HepG2 (cell line): ENCODE results near the gene CASKIN2. TPM values are rescaled to one million over a fixed set of nuclear protein-coding genes. Genes with fewer than 3 reads are reported as not detected.
A peak's percentile ranks its signal among the peaks of the same experiment; 100 is the strongest.

Experiments
- AGO2 ChIP-seq: fragments of 200-400 bp; formaldehyde crosslinking; optimal IDR thresholded peaks from 2 replicates; pipeline ENCODE3; 2017; ENCODE audit warnings: mild to moderate bottlenecking, low read depth, low read length, moderate library complexity
- ATF5 ChIP-seq: sonication (generic); formaldehyde crosslinking; IDR thresholded peaks from 2 replicates; pipeline ENCODE4 v1.4.0; 2020; ENCODE audit warnings: mild to moderate bottlenecking, low read depth, missing genetic modification reagents
- BRF2 ChIP-seq: sonication (generic); formaldehyde crosslinking; IDR thresholded peaks from 2 replicates; pipeline ENCODE4 v1.8.1; 2022; ENCODE audit warnings: mild to moderate bottlenecking, missing genetic modification reagents
- ELF1 ChIP-seq: sonication (generic); formaldehyde crosslinking; IDR thresholded peaks from 2 replicates; pipeline ENCODE4 v1.4.0; 2020; ENCODE audit warnings: missing genetic modification reagents
- HNRNPLL ChIP-seq: fragments of 200-400 bp; formaldehyde crosslinking; IDR thresholded peaks from 2 replicates; pipeline ENCODE4 v1.6.1; 2017; ENCODE audit warnings: mild to moderate bottlenecking, low read depth, low read length; ENCODE audit not compliant: poor library complexity, severe bottlenecking
- KDM5A ChIP-seq: fragments of 200-600 bp; sonication (generic); IDR thresholded peaks from 2 replicates; pipeline ENCODE4 v1.7.0; 2018; ENCODE audit warnings: antibody characterized with exemption, mild to moderate bottlenecking, low read length, borderline replicate concordance
- MBD4 ChIP-seq: IDR thresholded peaks from 2 replicates; pipeline ENCODE4 v1.6.1; 2012; ENCODE audit warnings: low read length, inconsistent platforms, borderline replicate concordance
- MED13 ChIP-seq: sonication (generic); formaldehyde crosslinking; IDR thresholded peaks from 2 replicates; pipeline ENCODE4 v1.5.0; 2020; ENCODE audit warnings: missing genetic modification reagents
- NFKB2 ChIP-seq: sonication (generic); formaldehyde crosslinking; IDR thresholded peaks from 2 replicates; pipeline ENCODE4 v1.4.0; 2020; ENCODE audit warnings: missing genetic modification reagents, borderline replicate concordance
- NFRKB ChIP-seq: fragments of 450-650 bp; IDR thresholded peaks from 2 replicates; pipeline ENCODE4 v1.6.1; 2017
- PRDM10 ChIP-seq: sonication (generic); formaldehyde crosslinking; IDR thresholded peaks from 2 replicates; pipeline ENCODE4 v1.4.0; 2020; ENCODE audit warnings: low read depth, missing genetic modification reagents
- RAD21 ChIP-seq: fragments of 450-650 bp; formaldehyde crosslinking; IDR thresholded peaks from 2 replicates; pipeline ENCODE4 v1.5.0; 2020; ENCODE audit warnings: mild to moderate bottlenecking
- RARA ChIP-seq: IDR thresholded peaks from 2 replicates; pipeline ENCODE4 v1.6.1; 2016; ENCODE audit warnings: missing genetic modification reagents, missing compliant biosample characterization
- SP140L ChIP-seq: sonication (generic); formaldehyde crosslinking; IDR thresholded peaks from 2 replicates; pipeline ENCODE4 v1.4.0; 2020; ENCODE audit warnings: missing genetic modification reagents, borderline replicate concordance
- THAP8 ChIP-seq: sonication (generic); formaldehyde crosslinking; IDR thresholded peaks from 2 replicates; pipeline ENCODE4 v1.5.1; 2020; ENCODE audit warnings: missing genetic modification reagents, mild to moderate bottlenecking, borderline replicate concordance
- ZBTB25 ChIP-seq: IDR thresholded peaks from 2 replicates; pipeline ENCODE4 v1.6.1; 2018; ENCODE audit warnings: missing genetic modification reagents
- ZC3H13 ChIP-seq: sonication (generic); formaldehyde crosslinking; IDR thresholded peaks from 2 replicates; pipeline ENCODE4 v1.8.1; 2023; ENCODE audit warnings: mild to moderate bottlenecking, missing genetic modification reagents, moderate library complexity
- ZFP82 ChIP-seq: sonication (generic); formaldehyde crosslinking; IDR thresholded peaks from 2 replicates; pipeline ENCODE4 v1.5.1; 2020; ENCODE audit warnings: mild to moderate bottlenecking, missing genetic modification reagents, borderline replicate concordance
- ZNF121 ChIP-seq: sonication (generic); formaldehyde crosslinking; IDR thresholded peaks from 2 replicates; pipeline ENCODE4 v1.5.0; 2020; ENCODE audit warnings: mild to moderate bottlenecking, missing genetic modification reagents
- ZNF564 ChIP-seq: sonication (generic); formaldehyde crosslinking; IDR thresholded peaks from 2 replicates; pipeline ENCODE4 v1.8.1; 2023; ENCODE audit warnings: mild to moderate bottlenecking, missing genetic modification reagents
- ZNF737 ChIP-seq: sonication (generic); formaldehyde crosslinking; IDR thresholded peaks from 2 replicates; pipeline ENCODE4 v1.5.0; 2020; ENCODE audit warnings: missing genetic modification reagents, mild to moderate bottlenecking, borderline replicate concordance
- ZNF780A ChIP-seq: sonication (generic); formaldehyde crosslinking; IDR thresholded peaks from 2 replicates; pipeline ENCODE4 v1.8.0; 2022; ENCODE audit warnings: mild to moderate bottlenecking, missing genetic modification reagents, moderate library complexity
- polyA plus RNA-seq, 8 experiments: library from polyadenylated mRNA; depleted of rRNA in 3 of 8; stranded (reverse) in 7 of 8; unstranded in 1 of 8; fragments of >200 nt; fragmentation: Illumina TruSeq in 4 of 8; extraction: Trizol in 4 of 8; gene quantifications; 2 replicates each; pipeline versions ENCODE4 v1.2.1 to v1.2.3, GENCODE V29; 2011 to 2016; ENCODE audit warnings: low read depth in 4 of 8, missing spikeins in 1 of 8, mixed read lengths in 1 of 8; ENCODE audit not compliant: insufficient read depth in 1 of 8
- total RNA-seq, 5 experiments: library from RNA; depleted of rRNA; stranded (reverse); fragments of >200 nt; fragmentation: Illumina TruSeq; extraction: Trizol; gene quantifications; 2 replicates each; pipeline ENCODE4 v1.2.3, GENCODE V29; 2016; ENCODE audit warnings: low read depth in 1 of 5

The CASKIN2 gene
- total and polyA plus RNA-seq, 2 of the 13 experiments (the other 11 are each of a cell fraction or from before 2014, with no cell fraction given) = 5.2 to 7.8 TPM

GRCh38 chr17:75516255-75516618 is 900 bp upstream of the CASKIN2 start, which contains the start of gene TSEN54 (continued):
- TF ChIP-seq ZNF564 (CRISPR knock-in tag) (0 out of 2 replicates have a peak, but pooled peaks have one; percentile 24), ZFP82 (CRISPR knock-in tag) (no peak; the same call in 1 of the 2 replicates), ZNF737 (no peak), ZNF121 (no peak; the same call in 1 of the 2 replicates), RAD21 (peak; percentile 7; the same call in 1 of the 2 replicates), HNRNPLL (peak; percentile 72), NFKB2 (CRISPR knock-in tag) (no peak), AGO2 (peak; percentile 23), PRDM10 (CRISPR knock-in tag) (no peak), KDM5A (0 out of 2 replicates have a peak, but pooled peaks have one; percentile 13), THAP8 (no peak), ELF1 (CRISPR knock-in tag) (peak; percentile 92), ATF5 (CRISPR knock-in tag) (no peak), SP140L (CRISPR knock-in tag) (0 out of 2 replicates have a peak, but pooled peaks have one; percentile 6), MBD4 (no peak), ZNF780A (peak; percentile 40), BRF2 (no peak; the same call in 1 of the 2 replicates), NFRKB (no peak), RARA (no peak; the same call in 1 of the 2 replicates), MED13 (CRISPR knock-in tag) (no peak), ZBTB25 (CRISPR knock-in tag) (no peak), ZC3H13 (CRISPR knock-in tag) (peak; percentile 69)
